ENCODE results near the gene TRPV3. TPM values are rescaled to one million over a fixed set of nuclear protein-coding genes. Genes with fewer than 3 reads are reported as not detected.
"Not testable (repeated sequence)": the region's sequence is repeated elsewhere in the genome, so short reads cannot be mapped to it uniquely, and the experiment has no call there.

TRPV3 gene
- total RNA-seq, 2 donors from 2014 or later, result 2.0 to 2.6 TPM

GRCh38 chr17:3566551-3566950 is 8.9 kb upstream of the TRPV3 start:
- Mint-ChIP-seq H3K27ac (no peak overlapping the region), H3K36me3 (ENCODE audit: insufficient read depth in 2 of 2) (no peaks in the 10 kb centered on the region), H3K4me1 (ENCODE audit: low read depth) (peaks cover 10% of the 10 kb centered on the region), H3K27me3 (ENCODE audit: low read depth) (no peaks in the 10 kb centered on the region), H3K9me3 (no peaks in the 10 kb centered on the region), H3K4me3 (no peak overlapping the region)
- DNase-seq, result no peak
- ATAC-seq (replicated peaks in 1 of 2), result no peak

GRCh38 chr17:3565143-3565542 is 7.5 kb upstream of the TRPV3 start:
- Mint-ChIP-seq H3K27ac (no peak overlapping the region), H3K4me3 (no peak overlapping the region), H3K9me3 (no peaks in the 10 kb centered on the region), H3K4me1 (ENCODE audit: low read depth) (peaks cover 10% of the 10 kb centered on the region), H3K27me3 (ENCODE audit: low read depth) (no peaks in the 10 kb centered on the region), H3K36me3 (ENCODE audit: insufficient read depth in 2 of 2) (no peaks in the 10 kb centered on the region)
- no peak for DNase-seq
- no peak for ATAC-seq (replicated peaks in 1 of 2)

DNA sequence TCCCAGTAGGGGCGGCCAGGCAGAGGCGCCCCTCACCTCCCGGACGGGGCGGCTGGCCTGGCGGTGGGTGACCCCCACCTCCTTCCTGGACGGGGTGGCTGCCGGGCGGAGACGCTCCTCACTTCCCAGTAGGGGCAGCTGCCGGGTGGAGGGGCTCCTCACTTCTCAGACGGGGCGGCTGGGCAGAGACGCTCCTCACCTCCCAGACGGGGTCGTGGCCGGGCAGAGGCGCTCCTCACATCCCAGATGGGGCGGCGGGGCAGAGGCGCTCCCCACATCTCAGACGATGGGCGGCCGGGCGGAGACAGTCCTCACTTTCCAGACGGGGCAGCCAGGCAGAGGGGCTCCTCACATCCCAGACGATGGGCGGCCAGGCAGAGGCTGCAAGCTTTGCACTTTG is 6.6 kb upstream of the TRPV3 start:
- not testable (repeated sequence) for H3K27ac Mint-ChIP-seq; H3K36me3 Mint-ChIP-seq (ENCODE audit: insufficient read depth in 2 of 2); H3K4me3 Mint-ChIP-seq; DNase-seq; H3K27me3 Mint-ChIP-seq (ENCODE audit: low read depth); H3K9me3 Mint-ChIP-seq; ATAC-seq (replicated peaks in 1 of 2)
- H3K4me1 Mint-ChIP-seq (ENCODE audit: low read depth), result peaks cover 10% of the 10 kb centered on the region

GRCh38 chr17:3559270-3559645 is 1.6 kb upstream of the TRPV3 start:
- DNase-seq (no peak), ATAC-seq (replicated peaks in 1 of 2) (no peak)
- Mint-ChIP-seq H3K36me3 (ENCODE audit: insufficient read depth in 2 of 2) (no peaks in the 10 kb centered on the region), H3K9me3 (no peaks in the 10 kb centered on the region), H3K27me3 (ENCODE audit: low read depth) (no peaks in the 10 kb centered on the region), H3K4me1 (ENCODE audit: low read depth) (peaks cover 33% of the 10 kb centered on the region), H3K27ac (no peak overlapping the region), H3K4me3 (peak overlapping the region; percentile 34 to 44)

DNA sequence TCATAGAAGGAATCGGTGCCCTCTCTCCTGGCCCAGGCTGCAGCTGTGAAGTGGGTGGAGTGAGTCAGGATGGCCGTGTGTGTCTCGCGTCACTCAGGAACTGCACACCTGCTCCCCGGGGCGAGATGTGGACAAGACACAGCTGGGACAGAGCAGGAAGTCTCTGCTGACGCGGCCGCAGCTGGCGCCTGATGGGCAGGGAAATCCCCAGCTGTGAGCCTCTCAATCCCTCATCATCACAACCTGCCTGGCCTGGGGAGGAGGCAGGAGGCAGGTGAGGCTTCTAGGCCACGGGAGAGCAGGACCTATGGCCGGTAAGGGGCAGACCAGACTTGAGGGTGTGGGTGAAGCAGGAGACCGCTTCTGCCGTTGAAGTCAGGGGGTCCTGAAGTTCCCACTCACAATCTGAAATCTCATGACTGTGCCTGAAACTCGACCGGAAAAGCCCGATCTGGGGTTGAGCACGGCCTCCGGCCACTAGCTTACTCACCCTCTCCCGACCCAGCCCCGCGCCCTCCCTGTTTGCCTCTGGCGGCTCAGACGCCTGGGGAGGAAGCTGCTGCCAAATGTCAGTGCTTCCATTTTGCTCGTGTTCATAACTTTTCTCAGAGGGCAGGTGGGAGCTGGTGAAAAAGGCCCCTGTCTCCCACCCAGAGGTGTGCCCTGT is 1.1 kb upstream of the TRPV3 start:
- DNase-seq, result peak; percentile 63 to 74
- peak overlapping the region; percentile 14 for H3K27ac Mint-ChIP-seq
- no peaks in the 10 kb centered on the region for H3K9me3 Mint-ChIP-seq
- no peaks in the 10 kb centered on the region for H3K36me3 Mint-ChIP-seq (ENCODE audit: insufficient read depth in 2 of 2)
- H3K27me3 Mint-ChIP-seq (ENCODE audit: low read depth), result no peaks in the 10 kb centered on the region
- H3K4me1 Mint-ChIP-seq (ENCODE audit: low read depth), result peaks cover 33% of the 10 kb centered on the region
- peak; percentile 76 to 84 for ATAC-seq (replicated peaks in 1 of 2)
- peak overlapping the region; percentile 34 to 44 for H3K4me3 Mint-ChIP-seq

- H3K4me1 Mint-ChIP-seq (ENCODE audit: low read depth), result peaks cover 23% of the 10 kb centered on the region
- H3K27ac Mint-ChIP-seq, result no peak overlapping the region
- no peak for DNase-seq
- no peaks in the 10 kb centered on the region for H3K36me3 Mint-ChIP-seq (ENCODE audit: insufficient read depth in 2 of 2)
- no peaks in the 10 kb centered on the region for H3K9me3 Mint-ChIP-seq
- H3K27me3 Mint-ChIP-seq (ENCODE audit: low read depth), result no peaks in the 10 kb centered on the region
- no peak overlapping the region for H3K4me3 Mint-ChIP-seq
- ATAC-seq (replicated peaks in 1 of 2), result no peak
Observed at GRCh38 chr17:3556916-3557767, 470 bp downstream of the TRPV3 start.

DNA sequence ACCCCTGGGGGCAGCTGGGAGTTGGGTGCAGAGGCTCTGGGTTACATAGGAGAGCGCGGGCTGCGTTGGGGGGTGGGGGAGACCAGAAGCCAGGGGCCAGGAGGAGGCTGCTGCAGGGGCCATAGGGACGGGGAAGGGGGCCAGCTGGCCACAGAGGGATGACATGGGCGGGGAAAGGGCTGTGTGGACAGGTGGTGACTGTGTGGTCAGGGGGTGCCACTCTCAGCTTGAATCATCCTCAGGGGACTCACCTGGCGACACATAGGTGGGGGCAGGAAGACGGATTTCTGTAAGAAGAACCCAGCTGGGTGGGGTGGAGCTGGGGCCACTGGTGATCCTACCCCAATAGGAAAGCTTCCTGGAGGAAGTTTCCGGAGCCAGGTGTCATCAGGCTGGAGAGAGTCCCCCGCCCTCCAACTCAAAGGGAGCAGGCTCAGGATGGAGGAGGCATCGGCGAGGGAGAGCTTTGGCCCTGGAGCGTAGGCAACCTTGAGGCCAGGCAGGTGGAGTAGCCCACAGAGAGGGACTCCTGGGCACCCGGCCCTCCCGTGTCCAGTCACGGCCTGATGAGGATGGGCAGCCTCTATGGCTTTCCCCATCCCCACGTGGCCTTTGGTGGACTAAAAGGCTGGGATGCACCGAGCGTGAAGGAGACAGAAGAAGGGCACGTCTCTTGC is 1.2 kb downstream of the TRPV3 start:
- Mint-ChIP-seq H3K27ac (no peak overlapping the region), H3K9me3 (no peaks in the 10 kb centered on the region), H3K4me1 (ENCODE audit: low read depth) (peaks cover 23% of the 10 kb centered on the region), H3K36me3 (ENCODE audit: insufficient read depth in 2 of 2) (no peaks in the 10 kb centered on the region), H3K27me3 (ENCODE audit: low read depth) (no peaks in the 10 kb centered on the region), H3K4me3 (no peak overlapping the region)
- no peak for ATAC-seq (replicated peaks in 1 of 2)
- no peak for DNase-seq

GRCh38 chr17:3555189-3555796 is 2.3 kb downstream of the TRPV3 start:
- no peak overlapping the region for H3K4me3 Mint-ChIP-seq
- H3K36me3 Mint-ChIP-seq (ENCODE audit: insufficient read depth in 2 of 2), result no peaks in the 10 kb centered on the region
- H3K9me3 Mint-ChIP-seq, result no peaks in the 10 kb centered on the region
- no peaks in the 10 kb centered on the region for H3K27me3 Mint-ChIP-seq (ENCODE audit: low read depth)
- DNase-seq, result no peak
- peaks cover 23% of the 10 kb centered on the region for H3K4me1 Mint-ChIP-seq (ENCODE audit: low read depth)
- no peak overlapping the region for H3K27ac Mint-ChIP-seq
- no peak for ATAC-seq (replicated peaks in 1 of 2)

DNA sequence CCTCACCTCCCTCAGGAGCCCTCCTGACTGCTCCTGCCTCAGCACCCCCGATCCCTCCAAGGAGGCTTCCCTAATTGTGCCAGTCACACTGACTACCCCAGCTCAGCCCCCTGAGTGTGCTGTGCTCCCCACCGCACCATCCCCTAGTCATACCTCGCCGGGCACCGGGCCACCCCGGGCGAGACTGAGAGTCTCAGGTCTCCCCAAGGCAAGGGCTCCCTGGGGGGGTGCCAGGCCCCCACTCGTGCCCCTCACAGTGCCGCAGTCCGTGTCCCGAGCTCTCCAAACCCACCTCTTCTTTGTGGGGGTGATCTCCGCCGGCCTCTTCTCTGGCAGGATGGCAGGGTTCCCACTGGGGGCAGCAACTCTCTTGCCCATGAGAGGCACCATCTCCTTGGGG is 3.2 kb downstream of the TRPV3 start:
- Mint-ChIP-seq H3K36me3 (ENCODE audit: insufficient read depth in 2 of 2) (no peaks in the 10 kb centered on the region), H3K9me3 (peaks cover 0 to 4% of the 10 kb centered on the region in 2 donors), H3K4me1 (ENCODE audit: low read depth) (peaks cover 23% of the 10 kb centered on the region), H3K27ac (no peak overlapping the region), H3K4me3 (no peak overlapping the region), H3K27me3 (ENCODE audit: low read depth) (no peaks in the 10 kb centered on the region)
- ATAC-seq (replicated peaks in 1 of 2) (no peak), DNase-seq (no peak)

- Mint-ChIP-seq H3K36me3 (ENCODE audit: insufficient read depth in 2 of 2) (no peaks in the 10 kb centered on the region), H3K27ac (no peak overlapping the region), H3K4me1 (ENCODE audit: low read depth) (peaks cover 18% of the 10 kb centered on the region), H3K27me3 (ENCODE audit: low read depth) (no peaks in the 10 kb centered on the region), H3K9me3 (peaks cover 0 to 5% of the 10 kb centered on the region in 2 donors), H3K4me3 (no peak overlapping the region)
- DNase-seq (no peak), ATAC-seq (replicated peaks in 1 of 2) (no peak)
Observed at GRCh38 chr17:3553419-3554401, 3.9 kb downstream of the TRPV3 start.

- peaks cover 10% of the 10 kb centered on the region for H3K4me1 Mint-ChIP-seq (ENCODE audit: low read depth)
- DNase-seq (no peak), ATAC-seq (replicated peaks in 1 of 2) (no peak)
- H3K9me3 Mint-ChIP-seq, result peaks cover 0 to 5% of the 10 kb centered on the region in 2 donors
- H3K27me3 Mint-ChIP-seq (ENCODE audit: low read depth), result no peaks in the 10 kb centered on the region
- no peak overlapping the region for H3K27ac Mint-ChIP-seq
- no peaks in the 10 kb centered on the region for H3K36me3 Mint-ChIP-seq (ENCODE audit: insufficient read depth in 2 of 2)
- no peak overlapping the region for H3K4me3 Mint-ChIP-seq
Observed at GRCh38 chr17:3552916-3553315, 4.7 kb downstream of the TRPV3 start.

DNA sequence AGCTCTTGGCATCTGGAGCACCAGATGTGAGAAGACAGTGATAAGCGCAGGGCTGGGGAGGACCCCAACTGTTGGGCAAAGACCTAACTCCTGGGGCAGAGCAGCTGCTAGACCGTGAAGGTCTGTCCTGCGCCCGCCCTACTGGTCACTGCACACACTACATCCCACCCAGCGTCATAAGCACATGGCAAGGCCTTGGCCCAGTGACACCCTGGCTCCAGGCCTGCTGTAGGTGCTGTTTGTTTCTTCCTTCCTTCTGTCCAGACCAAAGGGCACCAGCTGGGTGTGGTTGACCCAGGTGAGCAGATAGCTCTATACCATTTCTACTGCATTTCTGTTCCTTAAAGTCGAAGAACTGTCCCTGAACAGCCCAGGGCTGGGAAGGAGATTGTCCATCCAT is 6.4 kb downstream of the TRPV3 start:
- Mint-ChIP-seq H3K9me3 (peaks cover 0 to 5% of the 10 kb centered on the region in 2 donors), H3K27ac (no peak overlapping the region), H3K36me3 (ENCODE audit: insufficient read depth in 2 of 2) (no peaks in the 10 kb centered on the region), H3K27me3 (ENCODE audit: low read depth) (no peaks in the 10 kb centered on the region), H3K4me1 (ENCODE audit: low read depth) (no peaks in the 10 kb centered on the region), H3K4me3 (no peak overlapping the region)
- no peak for ATAC-seq (replicated peaks in 1 of 2)
- no peak for DNase-seq
